Cerebellar cortex (tissue), 1 donor: ENCODE measurements around the gene TBC1D5.
"Not testable (repeated sequence)": the region's sequence is repeated elsewhere in the genome, so short reads cannot be mapped to it uniquely, and the experiment has no call there.

ENCODE experiments used
- DNase-seq: peaks from one replicate; pipeline ENCODE4 v3.0.0-alpha.2; 2015; ENCODE audit warnings: low spot score

TBC1D5 gene

DNA sequence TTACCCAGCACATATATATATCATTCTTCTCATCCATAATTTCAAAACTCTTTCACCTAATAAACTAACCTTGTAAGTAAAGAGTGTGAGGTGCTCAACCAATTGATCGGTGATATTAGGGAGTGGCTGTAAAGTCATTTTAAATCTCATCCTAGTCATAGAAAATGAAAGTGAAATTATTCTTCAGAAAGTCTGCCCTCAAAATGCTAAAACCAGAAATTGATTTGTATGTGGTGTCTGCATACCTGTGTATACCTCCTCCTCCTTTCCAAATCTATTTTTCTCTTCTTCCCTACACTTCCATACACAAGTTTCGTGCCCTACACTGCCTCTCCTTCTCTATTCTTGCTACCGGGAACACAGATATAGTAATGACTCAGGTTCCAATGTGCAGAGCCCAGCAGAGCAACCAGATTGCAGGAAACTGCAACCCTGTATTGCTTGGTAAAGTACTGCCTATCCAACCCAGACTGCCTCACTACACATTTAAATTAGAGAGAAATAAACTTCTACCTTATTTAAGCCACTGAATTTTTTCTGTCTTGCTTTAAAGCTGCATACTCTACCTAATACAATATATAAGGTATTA lies 7.4 kb upstream of the TBC1D5 start:
- no peak for DNase-seq

DNA sequence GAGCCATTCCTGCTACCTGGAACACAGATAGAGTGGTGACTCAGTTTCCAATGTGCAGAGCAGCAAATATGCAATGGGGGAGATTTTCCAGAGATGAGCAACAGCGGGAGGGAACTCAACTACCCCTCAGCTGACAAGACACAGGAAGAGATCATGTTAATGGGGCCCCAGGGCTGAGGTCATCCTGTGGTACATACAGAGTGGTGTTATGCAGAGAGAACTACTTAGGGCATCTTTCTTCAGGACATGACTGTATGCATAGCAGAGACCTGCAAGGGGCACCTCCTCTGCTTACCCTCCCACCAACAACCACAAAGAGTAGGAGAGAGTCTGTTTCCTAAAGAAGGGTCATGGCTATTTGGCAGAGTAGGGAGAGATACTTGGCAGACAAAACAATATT lies 6.8 kb upstream of the TBC1D5 start:
- DNase-seq: no peak

DNA sequence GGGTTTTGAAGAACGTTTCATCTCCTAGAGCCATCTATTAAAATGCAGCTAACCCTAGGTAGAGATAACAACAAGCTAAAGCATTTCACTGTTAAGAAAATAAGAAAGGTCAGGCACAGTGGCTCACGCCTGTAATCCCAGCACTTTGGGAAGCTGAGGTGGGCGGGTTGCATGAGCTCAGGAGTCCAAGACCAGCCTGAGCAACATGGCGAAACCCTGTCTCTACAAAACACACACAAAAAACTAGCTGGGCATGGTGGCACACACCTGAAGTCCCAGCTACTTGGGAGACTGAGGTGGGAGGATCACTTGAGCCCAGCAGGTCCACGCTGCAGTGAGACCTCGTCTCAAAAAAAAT lies 5.4 kb upstream of the TBC1D5 start:
- no peak for DNase-seq

DNA sequence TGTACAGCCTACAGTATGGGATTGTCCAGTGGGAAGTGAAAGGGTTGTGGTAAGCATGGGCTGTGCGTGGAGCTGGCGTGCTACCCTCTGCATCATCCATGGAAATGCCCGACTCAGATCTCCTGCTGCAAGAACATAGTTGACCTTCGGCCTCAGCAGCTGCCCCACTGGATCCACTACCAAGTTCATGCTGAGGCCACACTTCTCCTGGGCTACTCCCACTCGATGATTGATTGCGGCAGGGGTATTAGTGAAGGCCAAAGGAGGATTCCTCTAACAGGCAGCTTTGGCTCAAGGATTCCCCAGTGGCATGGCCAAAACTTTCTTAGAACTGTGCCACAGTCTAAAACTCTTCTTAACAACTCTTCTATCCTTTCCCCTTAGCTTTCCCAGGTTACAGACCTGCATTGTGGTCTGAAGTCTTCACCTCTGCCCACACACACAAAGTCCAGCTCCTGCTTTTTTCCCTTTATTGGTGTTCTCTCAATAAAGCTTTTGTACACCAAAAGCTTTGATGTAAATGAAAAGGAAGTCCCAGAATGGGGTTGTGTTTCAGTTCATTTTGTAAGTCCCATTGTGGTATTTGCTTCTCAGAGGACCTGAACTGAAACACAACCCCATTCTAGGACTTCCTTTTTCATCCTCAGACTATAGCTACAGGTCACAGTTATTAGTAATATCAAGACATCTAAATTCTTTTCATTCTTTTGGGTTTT lies 4.9 kb upstream of the TBC1D5 start:
- no peak for DNase-seq

DNA sequence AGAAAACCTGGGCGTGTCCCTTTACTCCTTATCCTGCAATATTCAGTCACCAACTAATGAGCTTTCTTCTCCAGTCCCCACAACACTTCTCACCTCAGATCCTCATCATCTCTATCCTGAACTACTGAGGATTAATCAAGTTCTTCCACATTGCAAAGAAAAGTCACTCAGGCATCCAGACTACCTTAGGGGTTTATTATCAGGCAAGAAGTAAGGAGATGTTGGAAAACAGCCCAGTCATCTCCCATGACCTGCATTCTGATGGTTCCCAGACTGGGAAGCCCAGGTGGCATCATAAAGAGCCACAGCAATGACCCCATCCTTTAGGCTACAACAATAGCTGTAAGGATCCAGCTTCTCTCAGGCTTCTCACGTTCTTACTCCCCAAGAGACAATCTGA lies 3.5 kb upstream of the TBC1D5 start:
- DNase-seq: no peak

DNA sequence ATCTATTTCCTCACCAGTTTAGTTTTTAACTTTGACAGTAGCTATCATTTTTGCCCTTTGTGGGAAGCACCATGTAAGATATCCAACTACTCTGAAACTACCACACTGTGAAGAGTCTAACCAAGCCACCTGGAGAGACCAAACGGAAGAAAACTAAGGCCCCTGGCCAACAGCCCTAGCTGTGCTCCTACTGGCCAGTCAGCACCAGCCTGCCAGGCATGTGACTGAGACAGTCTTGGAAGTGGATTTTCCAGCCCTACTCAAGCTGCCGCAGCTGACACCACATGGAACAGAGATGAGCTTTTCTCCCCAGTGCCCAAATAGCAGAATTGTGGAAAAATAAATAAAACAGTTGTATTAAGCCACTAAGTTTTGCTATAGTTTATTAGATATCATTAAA lies 2.9 kb upstream of the TBC1D5 start:
- no peak for DNase-seq

DNA sequence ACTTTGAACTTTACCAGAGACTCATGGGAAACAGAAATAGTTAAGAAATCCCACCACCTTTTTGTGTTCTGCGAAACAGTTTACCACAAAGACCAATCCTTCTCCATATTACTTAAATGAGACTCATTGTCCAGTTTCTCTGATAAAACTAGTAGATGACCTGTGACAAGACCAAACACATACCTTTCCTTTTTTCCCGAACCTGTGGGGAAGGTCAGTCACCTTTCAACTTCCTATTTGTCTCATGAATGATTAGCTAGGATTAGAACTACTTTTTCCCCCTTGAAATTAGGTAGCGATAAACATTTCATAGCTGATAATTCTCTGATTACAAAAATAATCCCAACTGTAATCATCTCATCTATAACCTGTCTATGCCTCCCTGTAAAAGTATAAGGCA lies 2.3 kb upstream of the TBC1D5 start:
- no peak for DNase-seq

DNA sequence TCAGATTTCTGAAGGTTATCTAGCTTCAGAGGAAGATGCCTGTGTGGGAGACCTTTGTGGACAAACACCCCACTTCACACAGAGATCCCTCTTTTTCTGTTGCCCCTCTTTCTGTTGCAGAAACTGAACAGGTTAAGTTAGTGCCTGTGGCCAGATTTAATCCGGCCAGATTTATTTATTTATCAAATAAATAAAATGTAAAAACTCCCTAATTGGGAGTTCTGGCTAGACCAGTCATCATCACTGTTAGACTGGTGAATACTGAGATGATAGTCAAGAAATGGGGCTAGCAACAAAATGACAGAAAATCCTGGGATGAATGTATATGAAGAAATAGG lies 1.2 kb upstream of the TBC1D5 start:
- no peak for DNase-seq

DNA sequence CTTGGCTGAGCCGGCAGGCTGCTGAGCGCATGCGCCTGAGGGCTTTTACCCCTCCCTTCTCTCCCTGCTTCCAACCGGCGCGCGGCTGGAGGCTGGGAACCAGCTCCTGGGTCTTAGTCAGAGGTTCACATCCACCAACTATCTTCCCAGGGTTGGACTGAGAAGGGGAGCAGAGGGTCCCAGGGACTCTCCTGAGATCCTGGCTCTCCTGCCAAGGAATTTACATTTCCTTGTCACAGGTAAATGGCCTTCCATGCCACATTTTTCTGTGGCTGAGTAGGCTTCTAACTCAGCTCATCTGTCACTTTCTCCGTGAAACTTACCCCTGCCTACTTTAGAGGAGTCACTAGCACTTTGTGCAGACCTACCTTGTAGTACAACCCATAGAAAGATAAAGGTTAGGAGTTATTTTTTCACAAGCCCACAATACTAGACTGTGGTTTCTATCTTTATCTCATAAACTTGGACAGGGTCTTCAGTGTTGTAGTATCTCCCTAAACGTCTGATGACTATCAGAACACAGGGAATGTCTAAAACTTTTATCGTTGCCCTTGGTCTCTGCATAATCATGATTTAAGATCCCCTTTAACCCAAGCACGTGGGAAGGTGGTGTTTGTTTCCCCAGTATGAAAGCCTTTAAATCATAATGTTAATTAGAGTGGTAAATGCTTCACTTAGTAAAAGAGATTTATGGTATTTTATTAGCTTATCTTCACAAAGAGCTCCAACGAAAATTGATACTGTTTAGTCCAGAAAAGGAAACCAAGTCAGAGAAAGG lies 638 bp upstream of the TBC1D5 start:
- no peak for DNase-seq

DNA sequence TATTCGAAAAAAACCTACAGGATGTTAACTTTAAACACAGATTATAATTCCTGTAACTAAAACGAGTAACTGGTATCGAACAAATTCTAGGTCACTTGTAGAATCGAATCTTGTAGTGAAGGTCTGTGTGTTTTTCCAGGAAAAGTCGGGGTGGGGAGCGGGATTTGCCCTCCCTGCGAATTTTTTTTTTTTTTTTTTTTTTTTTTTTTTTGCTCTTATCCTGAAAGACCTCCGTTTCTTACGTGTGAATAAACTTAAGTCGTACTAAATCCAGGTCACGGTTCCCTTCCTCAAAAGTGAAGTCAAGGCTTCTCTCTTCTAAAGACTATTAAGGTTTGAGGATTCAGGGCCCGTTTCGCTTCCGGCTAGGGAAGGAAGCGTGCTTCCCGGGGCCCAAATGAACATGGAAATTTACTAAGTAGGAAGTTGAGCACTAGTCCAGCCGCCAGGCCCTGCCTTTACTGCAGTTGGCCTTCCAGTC lies 770 bp downstream of the TBC1D5 start:
- DNase-seq: peak; percentile 88

DNA sequence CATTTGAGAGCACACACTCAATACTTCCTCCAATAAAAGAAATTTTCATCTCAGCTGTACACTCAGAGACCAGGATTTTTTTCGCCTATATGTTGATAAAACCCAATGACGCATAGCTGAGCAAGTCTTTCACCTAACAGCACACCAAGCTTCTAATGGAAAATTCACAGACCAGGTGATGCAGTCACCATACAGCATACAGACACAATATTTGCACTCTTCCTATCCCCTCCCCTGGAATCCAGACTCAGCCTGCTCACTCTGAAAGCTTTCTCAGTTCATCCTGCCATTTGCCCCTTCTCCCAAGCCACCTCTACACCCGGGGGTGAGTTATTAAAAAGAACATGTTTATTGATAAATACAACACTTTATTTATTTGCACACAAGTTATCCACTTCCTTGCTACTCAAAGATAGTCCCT lies 1.7 kb downstream of the TBC1D5 start:
- peak; percentile 25 for DNase-seq

DNA sequence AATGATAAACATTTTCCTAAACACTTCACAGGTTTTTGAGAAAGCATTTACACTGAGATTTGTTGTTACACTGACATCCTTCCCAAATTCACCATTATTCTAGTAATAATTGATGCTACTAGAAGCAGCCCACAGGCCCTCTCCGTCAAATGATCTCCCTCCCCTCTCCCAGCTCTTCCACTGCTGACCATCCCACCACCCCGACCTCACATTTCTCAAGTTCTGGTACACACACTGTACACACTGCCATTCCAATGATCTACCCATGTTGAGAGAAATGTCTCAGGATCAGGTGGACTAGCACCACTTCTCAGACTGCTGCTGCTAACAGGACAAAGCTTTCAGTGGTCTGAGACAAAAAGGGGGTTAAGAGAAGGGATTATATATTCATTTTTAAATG lies 3.5 kb downstream of the TBC1D5 start:
- no peak for DNase-seq

DNA sequence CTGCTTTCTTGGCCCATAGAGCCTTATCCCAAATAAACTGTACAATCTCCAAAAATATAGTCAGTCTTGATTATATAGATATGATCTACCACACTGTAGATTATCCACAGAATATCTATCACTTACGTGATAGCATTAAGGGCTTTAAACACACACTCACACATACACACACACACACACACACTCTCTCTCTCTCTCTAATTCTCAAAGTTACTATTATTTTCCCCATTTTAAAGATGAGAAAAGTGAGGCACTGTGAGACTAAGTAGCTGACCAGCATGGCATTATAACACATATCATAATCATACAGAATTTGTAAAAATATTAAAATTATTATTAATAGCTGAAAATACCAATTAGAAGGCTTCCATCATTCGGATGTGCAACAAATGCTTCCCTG lies 4.2 kb downstream of the TBC1D5 start:
- DNase-seq: no peak

DNA sequence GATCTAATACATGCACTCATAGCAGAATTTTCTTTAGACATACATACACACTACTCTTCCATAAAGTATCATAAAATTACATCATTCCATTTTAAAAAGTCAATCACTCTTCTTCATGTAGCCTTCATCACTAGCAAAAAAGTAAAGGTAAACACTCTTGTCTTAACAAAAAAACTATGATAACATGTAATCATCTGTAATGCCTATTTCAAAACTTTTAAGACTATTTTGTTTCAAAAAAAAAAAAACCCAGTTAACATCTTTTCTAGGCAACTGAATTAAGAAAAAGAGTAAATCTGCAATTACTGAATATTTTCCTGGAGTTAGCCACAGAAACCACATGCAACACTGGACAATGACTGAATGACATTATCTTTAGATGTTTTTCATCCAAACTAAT lies 4.8 kb downstream of the TBC1D5 start:
- DNase-seq: no peak

DNA sequence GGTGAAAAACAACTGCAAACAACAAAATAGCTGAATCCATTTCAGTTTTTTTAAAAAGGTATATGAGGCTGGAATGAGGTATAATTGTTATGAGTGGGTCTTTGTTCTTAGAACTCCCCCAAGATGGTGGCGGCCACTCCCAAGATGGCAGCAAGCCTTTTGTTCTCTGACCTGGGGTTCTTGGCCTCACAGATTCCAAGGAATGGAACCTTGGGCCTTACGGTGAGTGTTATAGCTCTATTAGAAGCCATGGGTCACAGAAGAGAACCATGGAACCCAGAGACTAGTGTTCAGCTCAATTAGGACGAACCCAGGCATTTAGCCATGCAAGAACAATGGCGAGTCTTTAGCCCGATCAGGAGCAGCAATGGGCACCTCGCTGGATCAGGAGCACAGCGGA lies 7.1 kb downstream of the TBC1D5 start:
- DNase-seq: not testable (repeated sequence)

DNA sequence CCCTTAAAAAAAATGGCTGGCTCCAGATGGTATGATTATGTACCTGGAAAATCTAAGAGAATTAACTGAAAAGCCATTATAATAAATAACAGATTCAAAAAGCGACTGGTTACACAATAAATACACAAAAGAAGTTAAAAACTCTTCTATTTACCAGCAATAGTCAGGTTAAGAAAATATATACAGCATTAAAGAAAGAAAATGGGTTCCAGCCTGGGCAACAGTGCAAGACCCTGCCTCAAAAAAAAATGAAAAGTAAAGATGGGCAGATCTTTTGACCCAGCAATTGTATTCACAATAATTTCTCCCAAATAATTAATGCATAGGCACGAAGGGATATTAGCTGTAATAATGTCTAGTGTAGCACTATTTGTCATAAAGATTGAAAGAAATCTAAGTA lies 8.7 kb downstream of the TBC1D5 start:
- no peak for DNase-seq

DNA sequence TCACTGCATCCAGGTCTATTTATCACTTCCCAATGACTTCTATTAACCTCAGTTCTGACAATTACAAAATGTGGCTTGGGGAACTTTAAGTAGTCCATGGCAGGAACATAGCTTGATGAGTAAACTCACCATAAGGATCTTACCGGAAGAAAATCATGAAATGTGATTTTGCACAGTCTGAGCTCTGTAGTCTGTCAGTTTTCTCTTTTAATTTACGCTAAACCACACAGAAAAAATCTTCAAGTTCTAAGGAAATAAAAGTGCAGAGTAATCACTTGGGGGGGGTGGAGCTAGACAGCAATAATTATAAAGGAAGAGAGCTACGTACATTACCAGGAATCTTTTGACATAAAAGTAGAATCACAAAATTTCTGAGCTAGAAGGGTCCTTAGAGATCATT lies 9.2 kb downstream of the TBC1D5 start:
- DNase-seq: no peak

DNA sequence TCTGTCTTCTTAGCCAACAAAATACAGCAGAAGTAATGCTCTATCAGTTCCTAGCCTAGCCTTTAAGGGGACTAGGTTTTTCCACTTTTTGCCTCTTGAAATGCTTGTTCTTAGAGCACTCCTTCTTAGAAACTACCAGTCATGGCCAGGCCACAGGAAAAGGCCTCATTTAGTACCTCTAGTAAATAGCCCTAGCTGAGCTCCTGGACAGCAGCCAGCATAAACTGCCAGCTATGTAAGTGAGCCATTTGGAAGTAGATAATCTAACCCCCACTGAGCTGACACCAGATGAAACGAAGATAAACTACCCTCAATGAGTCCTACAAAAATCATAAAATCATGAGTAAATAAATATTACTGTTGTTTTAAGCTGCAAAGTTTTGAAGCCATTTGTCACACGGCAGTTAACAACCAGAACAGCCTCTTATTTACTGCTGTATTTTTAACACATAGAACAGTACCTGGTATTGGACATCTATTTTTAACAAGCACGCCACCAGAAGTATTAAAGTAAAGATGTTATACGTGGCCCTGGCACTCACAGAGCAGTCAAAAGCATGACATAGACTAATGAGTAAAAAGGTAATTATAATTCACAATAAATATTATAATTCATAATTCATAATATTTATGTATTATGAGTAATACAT lies 12.0 kb downstream of the TBC1D5 start:
- peak; percentile 10 for DNase-seq

DNA sequence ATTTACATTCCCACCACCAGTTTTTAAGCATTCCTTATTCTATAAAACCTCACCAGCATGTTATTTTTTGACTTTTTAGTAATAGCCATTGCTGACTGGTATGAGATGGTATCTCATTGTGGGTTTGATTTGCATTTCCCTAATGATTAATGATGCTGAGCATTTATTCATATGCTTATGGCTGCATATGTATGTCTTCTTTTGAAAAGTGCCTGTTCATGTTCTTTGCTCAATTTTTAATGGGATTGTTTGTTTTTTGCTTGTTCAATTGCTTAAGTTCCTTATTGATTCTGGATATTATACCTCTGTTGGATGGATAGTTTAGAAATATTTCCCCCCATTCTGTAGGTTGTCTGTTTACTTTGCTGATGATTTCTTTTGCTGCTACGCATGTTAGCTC lies 16.1 kb downstream of the TBC1D5 start:
- DNase-seq: no peak

DNA sequence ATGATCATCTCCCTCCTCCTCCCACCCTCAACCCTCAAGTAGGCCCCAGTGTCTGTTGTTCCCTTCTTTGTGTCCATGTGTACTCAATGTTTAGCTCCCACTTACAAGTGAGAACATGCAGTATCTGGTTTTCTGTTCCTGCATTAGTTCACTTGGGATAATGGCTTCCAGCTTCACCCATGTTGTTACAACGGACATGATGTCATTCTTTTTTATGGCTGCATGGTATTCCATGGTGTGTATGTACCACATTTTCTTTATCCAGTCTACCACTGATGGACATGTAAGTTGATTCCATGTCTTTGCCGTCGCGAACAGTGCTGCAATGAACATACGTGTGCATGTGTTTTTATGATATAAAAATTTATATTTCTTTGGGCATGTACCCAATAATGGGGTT lies 16.6 kb downstream of the TBC1D5 start:
- not testable (repeated sequence) for DNase-seq

DNA sequence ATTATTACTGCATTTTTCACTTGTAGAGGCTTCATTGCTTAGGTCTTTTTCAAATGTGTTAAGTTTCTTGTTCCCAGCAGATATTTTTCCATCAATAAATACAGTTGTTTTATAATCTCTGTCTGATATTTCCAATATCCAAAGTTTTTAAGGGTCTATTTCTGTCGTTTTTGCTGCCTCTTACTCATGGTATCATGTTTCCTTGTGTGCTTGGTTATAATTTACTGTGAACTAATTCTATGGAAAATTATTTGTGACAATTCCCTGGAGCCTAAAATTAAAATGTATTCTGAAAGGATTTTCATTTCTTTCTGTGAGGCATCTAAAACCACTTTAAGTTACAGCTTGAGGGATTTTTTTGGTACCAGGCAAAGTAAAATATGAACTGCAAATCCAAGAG lies 17.5 kb downstream of the TBC1D5 start:
- no peak for DNase-seq

DNA sequence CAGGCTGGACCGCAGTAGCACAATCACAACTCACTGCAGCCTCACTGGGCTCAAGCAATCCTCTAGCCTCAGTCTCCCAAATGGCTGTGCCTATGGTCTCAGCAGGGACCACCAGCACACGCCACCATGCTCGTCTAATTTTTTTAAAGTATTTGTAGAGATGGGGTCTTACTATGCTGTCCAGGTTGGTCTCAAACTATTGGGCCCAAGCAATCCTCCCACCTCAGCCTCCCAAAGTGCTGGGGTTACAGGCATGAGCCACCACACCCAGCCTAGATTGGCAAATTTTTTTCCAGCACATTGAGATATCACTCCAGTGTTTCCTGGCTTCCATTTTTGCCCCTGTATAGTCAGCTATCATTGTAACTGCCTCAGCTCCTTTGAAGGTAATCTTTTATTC lies 18.3 kb downstream of the TBC1D5 start:
- no peak for DNase-seq

DNA sequence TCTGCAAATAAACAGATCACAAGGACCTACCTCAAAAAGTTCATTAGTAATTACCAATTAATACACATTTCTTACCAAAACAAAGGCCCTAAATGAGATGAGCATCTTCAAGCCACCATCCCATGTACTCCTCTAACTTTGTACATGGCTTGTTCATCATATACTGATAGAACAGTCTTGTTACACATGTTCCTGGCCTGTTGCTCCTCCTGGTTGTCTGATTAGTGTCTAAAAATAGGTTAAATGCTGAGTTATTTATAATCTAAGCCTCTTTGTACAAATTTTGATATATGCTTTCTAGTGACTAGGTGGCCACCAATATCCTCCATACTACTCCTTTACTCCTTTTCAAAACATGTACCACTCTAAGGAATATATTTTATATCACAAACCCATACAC lies 25.0 kb downstream of the TBC1D5 start:
- DNase-seq: no peak
